IMR-90 (cell line): ENCODE results near the gene MTRF1L. TPM values are rescaled to one million over a fixed set of nuclear protein-coding genes. Genes with fewer than 3 reads are reported as not detected.

ENCODE experiments used
- ATAC-seq: fragments of 200-7000 bp; cut with Tn5 transposase; 2 replicates; pipeline ENCODE4 v1.9.1; 2020; ENCODE audit warnings: low read depth, mild to moderate bottlenecking, moderate library complexity
- BruUV-seq: library from RNA; stranded (reverse); fragments of 400-500 nt; replicated peaks from 2 replicates; lab custom pipeline; 2021; lab: Mats Ljungman, UMichigan
- CTCF ChIA-PET: fragments of 300-600 bp; formaldehyde crosslinking; extraction: SDS; loops from one replicate; lab custom pipeline; 2021; ENCODE audit warnings: antibody characterized with exemption; lab: Yijun Ruan, JAX
- POLR2A ChIA-PET: fragments of 300-600 bp; sonication (Branson Sonifier 250); formaldehyde crosslinking; loops from one replicate; lab custom pipeline; 2022; ENCODE audit warnings: antibody characterized with exemption; ENCODE audit not compliant: unreplicated experiment; lab: Charles Lee
- DNase-seq: peaks from one replicate; pipeline ENCODE4 v3.0.0; 2013
- H2AFZ ChIP-seq: replicated peaks from 2 replicates; pipeline ENCODE3; 2013; ENCODE audit warnings: low read length, mild to moderate bottlenecking; ENCODE audit not compliant: poor library complexity
- H2AK5ac ChIP-seq: 2 replicates; pipeline ENCODE4 v1.6.1; 2013; ENCODE audit warnings: low read depth, low read length, inconsistent platforms
- H2AK9ac ChIP-seq: replicated peaks from 2 replicates; pipeline ENCODE3; 2013; ENCODE audit warnings: mild to moderate bottlenecking, low read depth, low read length, moderate library complexity; ENCODE audit not compliant: poor library complexity
- H2BK120ac ChIP-seq: 2 replicates; pipeline ENCODE4 v1.6.1; 2013; ENCODE audit warnings: low read depth, low read length, inconsistent platforms
- H2BK15ac ChIP-seq: 3 replicates; pipeline ENCODE4 v1.6.1; 2013; ENCODE audit warnings: low read depth, low read length, inconsistent platforms
- H2BK20ac ChIP-seq: 2 replicates; pipeline ENCODE4 v1.6.1; 2013; ENCODE audit warnings: low read depth, mild to moderate bottlenecking, inconsistent platforms, low read length, moderate library complexity
- H2BK5ac ChIP-seq: 2 replicates; pipeline ENCODE4 v1.6.1; 2013; ENCODE audit warnings: mild to moderate bottlenecking, low read depth, low read length, inconsistent platforms; ENCODE audit not compliant: poor library complexity, severe bottlenecking
- H3K14ac ChIP-seq: replicated peaks from 2 replicates; pipeline ENCODE4 v1.6.1; 2013; ENCODE audit warnings: low read depth, low read length, inconsistent platforms
- H3K18ac ChIP-seq: 2 replicates; pipeline ENCODE4 v1.6.1; 2013; ENCODE audit warnings: low read depth, low read length, control low read depth
- H3K23ac ChIP-seq: 2 replicates; pipeline ENCODE4 v1.6.1; 2013; ENCODE audit warnings: low read depth, low read length, inconsistent platforms
- H3K27ac ChIP-seq: 2 replicates; pipeline ENCODE4 v1.5.1; 2013; ENCODE audit warnings: mild to moderate bottlenecking, control low read depth, low read length; ENCODE audit not compliant: insufficient read depth
- H3K27me3 ChIP-seq: 2 replicates; pipeline ENCODE4 v1.6.1; 2013; ENCODE audit warnings: low read length; ENCODE audit not compliant: control insufficient read depth, insufficient read depth
- H3K36me3 ChIP-seq: 2 replicates; pipeline ENCODE4 v1.6.1; 2013; ENCODE audit warnings: low read length, mixed read lengths; ENCODE audit not compliant: control insufficient read depth, insufficient read depth
- H3K4ac ChIP-seq: 2 replicates; pipeline ENCODE4 v1.6.1; 2013; ENCODE audit warnings: low read depth, low read length, inconsistent platforms
- H3K4me1 ChIP-seq: 2 replicates; pipeline ENCODE4 v1.6.1; 2013; ENCODE audit warnings: low read length, mixed read lengths; ENCODE audit not compliant: control insufficient read depth, insufficient read depth
- H3K4me2 ChIP-seq: 2 replicates; pipeline ENCODE4 v1.6.1; 2013; ENCODE audit warnings: low read depth, mild to moderate bottlenecking, control low read depth, low read length, moderate library complexity
- H3K4me3 ChIP-seq: 2 replicates; pipeline ENCODE4 v1.5.1; 2013; ENCODE audit warnings: low read depth, mild to moderate bottlenecking, control low read depth, low read length, moderate library complexity; ENCODE audit not compliant: insufficient read depth
- H3K56ac ChIP-seq: 2 replicates; pipeline ENCODE4 v1.6.1; 2013; ENCODE audit warnings: low read length, inconsistent platforms; ENCODE audit not compliant: insufficient read depth; ENCODE audit errors: extremely low read depth
- H3K79me1 ChIP-seq, 2 experiments: 2 replicates each; pipeline ENCODE4 v1.6.1; 2013; ENCODE audit warnings: low read length in 2 of 2, inconsistent platforms in 1 of 2, low read depth in 1 of 2
- H3K9ac ChIP-seq: 2 replicates; pipeline ENCODE4 v1.6.1; 2013; ENCODE audit warnings: low read depth, low read length, control low read depth
- H3K9me1 ChIP-seq: 2 replicates; pipeline ENCODE4 v1.6.1; 2013; ENCODE audit warnings: low read length, inconsistent platforms; ENCODE audit not compliant: insufficient read depth
- H3K9me3 ChIP-seq: 2 replicates; pipeline ENCODE4 v1.6.1; 2013; ENCODE audit warnings: low read length; ENCODE audit not compliant: control insufficient read depth, insufficient read depth
- H4K20me1 ChIP-seq: 2 replicates; pipeline ENCODE4 v1.6.1; 2013; ENCODE audit warnings: low read length, inconsistent platforms; ENCODE audit not compliant: insufficient read depth
- H4K5ac ChIP-seq: 2 replicates; pipeline ENCODE4 v1.6.1; 2013; ENCODE audit warnings: mild to moderate bottlenecking, low read depth, low read length, control low read depth
- H4K8ac ChIP-seq, 2 experiments: 2 replicates each; pipeline ENCODE4 v1.6.1; 2013; ENCODE audit warnings: low read depth in 2 of 2, low read length in 2 of 2, control low read depth in 1 of 2, inconsistent platforms in 1 of 2
- H4K91ac ChIP-seq: 2 replicates; pipeline ENCODE4 v1.6.1; 2013; ENCODE audit warnings: low read depth, low read length, inconsistent platforms; ENCODE audit not compliant: insufficient read depth
- BHLHE40 ChIP-seq: fragments of 150-350 bp; IDR thresholded peaks from 2 replicates; pipeline ENCODE4 v1.6.1; 2016; ENCODE audit warnings: mild to moderate bottlenecking, low read depth, low read length
- CEBPB ChIP-seq: IDR thresholded peaks from 2 replicates; pipeline ENCODE4 v1.6.1; 2012; ENCODE audit warnings: low read depth, low read length, improper control_type of control experiment
- CHD1 ChIP-seq: IDR thresholded peaks from 2 replicates; pipeline ENCODE4 v1.6.1; 2012; ENCODE audit warnings: low read depth, low read length, improper control_type of control experiment
- FOS ChIP-seq: fragments of 150-350 bp; IDR thresholded peaks from 2 replicates; pipeline ENCODE4 v1.6.1; 2016; ENCODE audit warnings: low read depth, low read length
- MAFK ChIP-seq: IDR thresholded peaks from 2 replicates; pipeline ENCODE4 v1.6.1; 2012; ENCODE audit warnings: low read depth, low read length, improper control_type of control experiment
- MAZ ChIP-seq: IDR thresholded peaks from 2 replicates; pipeline ENCODE4 v1.6.1; 2012; ENCODE audit warnings: low read depth, mild to moderate bottlenecking, low read length, improper control_type of control experiment, moderate library complexity, borderline replicate concordance
- MXI1 ChIP-seq: IDR thresholded peaks from 2 replicates; pipeline ENCODE4 v1.6.1; 2012; ENCODE audit warnings: low read depth, mild to moderate bottlenecking, low read length, moderate library complexity, borderline replicate concordance
- NFE2L2 ChIP-seq: fragments of 150-350 bp; IDR thresholded peaks from 2 replicates; pipeline ENCODE4 v1.6.1; 2016; ENCODE audit warnings: low read depth, mild to moderate bottlenecking, low read length
- POLR2A ChIP-seq: IDR thresholded peaks from 2 replicates; pipeline ENCODE4 v1.6.1; 2012; ENCODE audit warnings: mild to moderate bottlenecking, low read depth, low read length
- RAD21 ChIP-seq: IDR thresholded peaks from 2 replicates; pipeline ENCODE4 v1.6.1; 2012; ENCODE audit warnings: low read length, improper control_type of control experiment
- RCOR1 ChIP-seq: IDR thresholded peaks from 2 replicates; pipeline ENCODE4 v1.6.1; 2012; ENCODE audit warnings: mild to moderate bottlenecking, low read length, improper control_type of control experiment; ENCODE audit not compliant: insufficient replicate concordance
- RFX5 ChIP-seq: IDR thresholded peaks from 2 replicates; pipeline ENCODE4 v1.8.0; 2012; ENCODE audit warnings: low read depth, mild to moderate bottlenecking, low read length, moderate library complexity
- SMC3 ChIP-seq: fragments of 150-350 bp; IDR thresholded peaks from 2 replicates; pipeline ENCODE4 v1.6.1; 2016; ENCODE audit warnings: low read depth, mild to moderate bottlenecking, antibody characterized with exemption, low read length, moderate library complexity
- WGBS, 2 experiments: methylation state at CpG; one replicate each; pipeline versions ENCODE4 v1.1.5 to v1.1.7; 2013; ENCODE audit warnings: missing lambda C conversion rate in 2 of 2; ENCODE audit not compliant: insufficient read length in 1 of 2; ENCODE audit errors: extremely low coverage in 2 of 2; 5-methylcytosine and 5-hydroxymethylcytosine counted together
- dilution Hi-C: fragments of 300-500 bp; cut with HindIII; formaldehyde crosslinking; loops from one replicate; pipeline ENCODE4 v1.14.3; 2018; ENCODE audit warnings: low sequenced_read_pairs; ENCODE audit not compliant: unreplicated experiment
- in situ Hi-C: fragments of 300-500 bp; cut with MboI; formaldehyde crosslinking; loops from 3 replicates; pipeline ENCODE4 v1.14.3; 2019; ENCODE audit warnings: low sequenced_read_pairs, inconsistent platforms, mixed read lengths
- intact Hi-C: fragments of 100-400 bp; cut with micrococcal nuclease; formaldehyde crosslinking; loops from 2 replicates; pipeline ENCODE4 v1.10.0; 2022
- polyA plus RNA-seq, 3 experiments: library from polyadenylated mRNA; depleted of rRNA; stranded (reverse); fragments of >200 nt; gene quantifications; 2 replicates each; pipeline ENCODE4 v1.2.3, GENCODE V29; 2012; ENCODE audit warnings: low replicate concordance in 1 of 3
- total RNA-seq: library from RNA; depleted of rRNA; stranded (reverse); fragments of >200 nt; gene quantifications from 2 replicates; pipeline ENCODE4 v1.2.3, GENCODE V29; 2012
- TF ChIP-seq, protein P1 (sequence below): conservative IDR thresholded peaks from 2 replicates; pipeline ENCODE4 v1.5.1; 2012; ENCODE audit warnings: mild to moderate bottlenecking, low read depth, low read length, improper control_type of control experiment
- TF ChIP-seq, protein P2 (sequence below): fragments of 150-350 bp; IDR thresholded peaks from 2 replicates; pipeline ENCODE4 v1.6.1; 2017; ENCODE audit warnings: mild to moderate bottlenecking, antibody characterized with exemption, low read length, low read depth
- TF ChIP-seq, protein P3 (sequence below): fragments of 150-350 bp; IDR thresholded peaks from 2 replicates; pipeline ENCODE4 v1.6.1; 2016; ENCODE audit warnings: low read depth, mild to moderate bottlenecking, low read length, moderate library complexity, borderline replicate concordance

Gene MTRF1L
- total and polyA plus RNA-seq, 2 of the 4 experiments (the other 2 are of a cell fraction): 6.9 to 11.1 TPM

- Histone ChIP-seq H3K4me3 (no peak overlapping the region), H3K4me1 (peaks cover 9% of the 10 kb centered on the region), H4K5ac (no peak overlapping the region), H3K18ac (no peak overlapping the region), H2AK9ac (no peak overlapping the region), H3K4me2 (no peak overlapping the region), H3K14ac (no peak overlapping the region), H3K9ac (no peak overlapping the region), H3K27me3 (no peaks in the 10 kb centered on the region), H3K23ac (no peak overlapping the region), H2AK5ac (no peak overlapping the region), H4K8ac (no peak overlapping the region), H3K4ac (no peak overlapping the region), H2BK15ac (no peak overlapping the region), H3K9me1 (no peaks in the 10 kb centered on the region), H3K36me3 (0 out of 2 replicates have a peak, but pooled peaks cover 1% of the 10 kb centered on the region), H3K27ac (no peak overlapping the region), H4K20me1 (no peaks in the 10 kb centered on the region), H3K9me3 (no peaks in the 10 kb centered on the region), H3K56ac (no peak overlapping the region), H2BK20ac (no peak overlapping the region), H2BK5ac (no peak overlapping the region), H2BK120ac (no peak overlapping the region), H3K79me1 (no peaks in the 10 kb centered on the region; a peak in 1 of 4 replicates), H4K91ac (no peak overlapping the region), H2AFZ (no peak overlapping the region)
- CTCF ChIA-PET: no interaction called here
- no CpG with 5 or more reads among the region's 4 CpGs for WGBS, 2 experiments
- no TSS peak for BruUV-seq
- TF ChIP-seq POLR2A (no peak), RFX5 (no peak), SMC3 (no peak), BHLHE40 (no peak), RAD21 (no peak), MAFK (no peak), FOS (no peak), MAZ (no peak), RCOR1 (no peak), CHD1 (no peak), MXI1 (no peak), NFE2L2 (no peak), CEBPB (no peak)
- TF ChIP-seq, protein P1, sequence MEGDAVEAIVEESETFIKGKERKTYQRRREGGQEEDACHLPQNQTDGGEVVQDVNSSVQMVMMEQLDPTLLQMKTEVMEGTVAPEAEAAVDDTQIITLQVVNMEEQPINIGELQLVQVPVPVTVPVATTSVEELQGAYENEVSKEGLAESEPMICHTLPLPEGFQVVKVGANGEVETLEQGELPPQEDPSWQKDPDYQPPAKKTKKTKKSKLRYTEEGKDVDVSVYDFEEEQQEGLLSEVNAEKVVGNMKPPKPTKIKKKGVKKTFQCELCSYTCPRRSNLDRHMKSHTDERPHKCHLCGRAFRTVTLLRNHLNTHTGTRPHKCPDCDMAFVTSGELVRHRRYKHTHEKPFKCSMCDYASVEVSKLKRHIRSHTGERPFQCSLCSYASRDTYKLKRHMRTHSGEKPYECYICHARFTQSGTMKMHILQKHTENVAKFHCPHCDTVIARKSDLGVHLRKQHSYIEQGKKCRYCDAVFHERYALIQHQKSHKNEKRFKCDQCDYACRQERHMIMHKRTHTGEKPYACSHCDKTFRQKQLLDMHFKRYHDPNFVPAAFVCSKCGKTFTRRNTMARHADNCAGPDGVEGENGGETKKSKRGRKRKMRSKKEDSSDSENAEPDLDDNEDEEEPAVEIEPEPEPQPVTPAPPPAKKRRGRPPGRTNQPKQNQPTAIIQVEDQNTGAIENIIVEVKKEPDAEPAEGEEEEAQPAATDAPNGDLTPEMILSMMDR: no peak
- TF ChIP-seq, protein P2, sequence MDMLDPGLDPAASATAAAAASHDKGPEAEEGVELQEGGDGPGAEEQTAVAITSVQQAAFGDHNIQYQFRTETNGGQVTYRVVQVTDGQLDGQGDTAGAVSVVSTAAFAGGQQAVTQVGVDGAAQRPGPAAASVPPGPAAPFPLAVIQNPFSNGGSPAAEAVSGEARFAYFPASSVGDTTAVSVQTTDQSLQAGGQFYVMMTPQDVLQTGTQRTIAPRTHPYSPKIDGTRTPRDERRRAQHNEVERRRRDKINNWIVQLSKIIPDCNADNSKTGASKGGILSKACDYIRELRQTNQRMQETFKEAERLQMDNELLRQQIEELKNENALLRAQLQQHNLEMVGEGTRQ: no peak
- TF ChIP-seq, protein P3, sequence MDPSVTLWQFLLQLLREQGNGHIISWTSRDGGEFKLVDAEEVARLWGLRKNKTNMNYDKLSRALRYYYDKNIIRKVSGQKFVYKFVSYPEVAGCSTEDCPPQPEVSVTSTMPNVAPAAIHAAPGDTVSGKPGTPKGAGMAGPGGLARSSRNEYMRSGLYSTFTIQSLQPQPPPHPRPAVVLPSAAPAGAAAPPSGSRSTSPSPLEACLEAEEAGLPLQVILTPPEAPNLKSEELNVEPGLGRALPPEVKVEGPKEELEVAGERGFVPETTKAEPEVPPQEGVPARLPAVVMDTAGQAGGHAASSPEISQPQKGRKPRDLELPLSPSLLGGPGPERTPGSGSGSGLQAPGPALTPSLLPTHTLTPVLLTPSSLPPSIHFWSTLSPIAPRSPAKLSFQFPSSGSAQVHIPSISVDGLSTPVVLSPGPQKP: no peak
- POLR2A ChIA-PET: no interaction called here
- dilution Hi-C loops (no loop called here), in situ Hi-C loops (loop anchor here (25.0 kb wide), 2 partner anchors 485 to 1135 kb away; no protein-coding TSS in a partner anchor), intact Hi-C loops (no loop called here)
- DNase-seq (no peak), ATAC-seq (no peak)
These were observed 25.0 kb upstream of the MTRF1L start for GRCh38 chr6:153027480-153027879.
